ENCODE data around the gene PIEZO2.
"Not testable (repeated sequence)": the region's sequence is repeated elsewhere in the genome, so short reads cannot be mapped to it uniquely, and the experiment has no call there.

Gene PIEZO2

DNA sequence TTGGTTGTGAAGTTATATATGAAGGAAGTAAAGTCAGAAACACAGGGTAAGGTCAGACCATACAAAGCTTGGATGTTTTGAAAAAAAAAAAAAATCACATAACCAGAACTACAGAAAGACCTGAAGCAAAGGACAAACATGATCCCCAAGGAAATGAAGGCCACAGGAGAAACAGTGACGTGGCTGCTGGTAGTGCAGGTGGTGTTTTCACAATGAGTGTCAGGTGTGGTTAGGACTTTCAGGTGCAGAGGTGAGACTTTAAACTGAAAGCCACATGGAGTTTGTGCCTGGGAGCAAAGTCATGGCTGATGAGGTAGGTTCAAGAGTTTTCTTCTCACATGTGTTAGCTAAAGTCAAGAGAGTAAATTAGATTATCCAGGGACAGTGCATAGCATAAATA is 270.7 kb downstream of the PIEZO2 start:
- no peak for DNase-seq

DNA sequence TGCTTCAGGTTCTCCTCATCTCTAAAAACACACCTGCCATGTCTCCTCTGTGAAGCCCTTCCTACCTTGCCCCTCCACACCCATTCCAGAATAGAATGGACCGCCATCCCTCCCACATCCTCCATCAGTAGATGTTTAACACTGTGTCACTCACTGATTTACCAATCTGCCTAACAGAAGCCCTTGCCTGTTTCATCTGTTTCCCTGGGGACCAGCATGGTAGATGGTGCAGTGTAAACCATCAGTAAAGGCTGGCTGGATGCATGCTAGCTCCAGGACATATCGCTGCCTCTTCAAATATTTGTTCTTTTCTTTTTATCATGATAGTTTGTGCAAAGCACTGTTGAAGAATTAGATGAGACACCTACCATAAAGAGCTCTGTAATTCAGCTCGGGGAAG is 271.4 kb downstream of the PIEZO2 start:
- no peak for DNase-seq

DNA sequence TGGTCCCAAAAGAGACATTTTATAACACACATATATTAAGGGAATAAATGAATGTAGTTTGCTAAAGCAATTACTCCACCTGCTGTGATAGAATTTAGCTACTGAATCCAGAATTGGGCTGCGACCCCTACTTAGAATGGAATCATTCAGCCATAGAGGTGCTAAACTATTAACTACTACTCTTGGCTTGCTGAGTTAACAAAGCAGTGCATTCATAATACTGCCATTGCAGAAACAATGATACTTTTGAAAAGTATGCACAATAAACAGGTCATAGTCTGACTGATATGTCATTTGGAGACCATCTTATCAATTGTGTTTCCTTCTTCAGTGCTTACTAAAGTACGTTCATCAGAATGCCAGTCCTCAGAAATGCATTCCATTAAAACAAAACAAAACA is 273.6 kb downstream of the PIEZO2 start:
- no peak for DNase-seq

DNA sequence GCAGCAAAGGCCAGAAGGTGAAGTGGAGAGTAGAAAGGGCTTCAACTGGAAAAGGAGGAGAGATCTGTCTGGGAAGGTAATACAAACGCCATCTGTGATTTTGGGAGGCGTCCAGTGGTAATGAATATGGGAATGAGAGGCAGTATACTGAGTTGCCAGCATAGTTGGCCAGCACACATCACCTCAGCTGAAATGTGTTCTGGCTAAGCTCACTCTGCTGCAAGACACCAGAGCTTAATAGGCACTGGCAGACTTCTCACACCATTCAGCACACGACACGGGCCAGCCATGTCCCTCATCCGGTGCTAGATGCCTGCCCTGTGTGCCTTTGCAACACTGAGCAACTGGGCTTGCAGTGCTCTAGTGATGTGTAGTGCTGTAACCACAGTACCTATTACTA is 277.1 kb downstream of the PIEZO2 start:
- DNase-seq: peak; percentile 79

DNA sequence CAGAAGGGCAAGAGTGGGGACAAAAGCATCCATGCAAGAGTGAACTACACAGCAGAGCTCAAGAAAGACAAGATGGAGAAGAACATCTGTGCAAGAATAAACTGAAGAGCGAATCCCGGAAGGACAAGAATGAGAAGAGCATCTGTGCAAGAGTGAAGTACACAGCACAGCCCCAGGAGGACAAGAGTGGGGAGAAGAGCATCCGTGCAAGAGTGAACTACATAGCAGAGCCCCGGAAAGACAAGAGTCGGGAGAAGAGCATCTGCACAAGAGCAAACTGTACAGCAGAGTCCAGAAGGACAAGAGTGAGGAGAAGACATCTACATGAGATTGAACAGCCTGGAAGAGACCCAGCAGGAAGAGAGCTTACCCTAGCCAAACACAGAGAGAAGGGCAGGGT is 284.6 kb downstream of the PIEZO2 start:
- DNase-seq: no peak

DNA sequence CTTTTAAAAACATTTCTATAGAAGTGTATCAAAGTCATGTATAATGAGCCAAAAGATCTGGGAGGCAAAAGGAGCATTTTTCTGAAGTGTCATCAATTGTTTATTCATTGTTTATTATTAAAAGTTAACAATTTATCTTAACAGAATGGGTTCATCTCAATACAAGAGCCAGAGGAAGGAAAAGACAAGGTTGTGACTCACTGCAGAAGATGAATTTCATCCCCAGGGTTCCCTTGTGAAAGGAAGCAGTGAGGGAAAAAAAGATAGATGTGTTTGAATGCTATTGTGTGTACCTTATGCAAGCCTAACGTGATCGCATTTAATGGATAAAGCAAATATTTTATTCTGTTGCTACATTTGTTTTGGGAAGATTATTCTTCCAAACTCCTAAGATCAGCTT is 286.3 kb downstream of the PIEZO2 start:
- no peak for DNase-seq

DNA sequence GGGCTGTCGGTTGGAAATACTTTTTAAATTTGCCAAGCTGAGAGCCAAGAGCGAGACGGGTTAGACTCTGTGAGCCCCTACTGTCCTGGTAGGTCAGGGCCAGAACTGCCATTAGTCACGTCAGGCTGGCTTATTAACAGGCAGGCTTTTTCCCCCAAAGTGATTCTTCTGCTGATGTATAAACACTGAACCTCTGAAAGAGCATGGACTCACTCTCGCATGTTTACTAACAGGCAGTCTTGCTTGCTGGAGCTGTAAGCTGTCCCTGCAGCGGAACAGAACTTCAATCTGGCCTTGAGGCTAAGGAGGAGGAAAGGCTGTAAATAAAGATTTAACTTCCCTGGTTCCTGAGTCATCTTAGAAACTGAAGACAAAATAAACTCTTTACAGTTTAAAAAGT is 288.4 kb downstream of the PIEZO2 start:
- DNase-seq: no peak

DNA sequence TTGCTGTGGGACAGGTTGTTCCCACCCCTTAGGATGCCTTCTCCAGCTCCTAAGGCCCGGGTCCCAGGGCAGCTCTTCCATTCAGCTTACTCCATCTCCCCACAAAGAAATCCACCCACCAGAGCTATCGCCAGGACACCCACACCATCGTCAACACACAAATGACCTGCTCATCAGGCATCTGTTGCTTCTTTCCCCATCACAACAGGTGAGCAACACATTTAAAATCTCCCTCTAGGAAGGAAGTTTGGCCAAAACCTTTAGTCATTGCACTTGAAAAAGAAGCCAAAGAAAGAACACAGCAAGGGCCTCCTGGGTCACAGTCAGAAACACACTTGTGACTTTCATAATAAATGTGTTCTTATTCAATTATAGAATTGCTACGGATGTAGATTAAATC is 289.0 kb downstream of the PIEZO2 start:
- DNase-seq: no peak

DNA sequence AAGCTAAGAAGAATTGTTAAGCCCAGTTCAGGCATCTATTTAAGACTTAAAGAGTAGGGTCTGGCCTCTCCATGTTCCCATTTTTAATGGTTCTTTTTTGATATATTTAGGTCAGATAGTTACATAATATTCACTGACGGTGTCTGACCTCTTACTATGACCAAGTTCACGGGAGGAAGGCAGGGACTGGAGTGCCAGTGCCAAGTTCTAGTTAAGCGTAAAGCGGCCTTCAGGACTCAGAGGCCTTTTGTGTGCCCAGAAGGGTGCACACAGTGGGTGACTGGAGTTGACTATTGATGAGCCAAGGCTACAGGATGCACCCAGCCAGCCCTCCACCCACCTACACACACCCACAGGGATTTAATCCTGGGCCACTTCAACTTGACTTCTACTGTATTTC is 290.9 kb downstream of the PIEZO2 start:
- no peak for DNase-seq

DNA sequence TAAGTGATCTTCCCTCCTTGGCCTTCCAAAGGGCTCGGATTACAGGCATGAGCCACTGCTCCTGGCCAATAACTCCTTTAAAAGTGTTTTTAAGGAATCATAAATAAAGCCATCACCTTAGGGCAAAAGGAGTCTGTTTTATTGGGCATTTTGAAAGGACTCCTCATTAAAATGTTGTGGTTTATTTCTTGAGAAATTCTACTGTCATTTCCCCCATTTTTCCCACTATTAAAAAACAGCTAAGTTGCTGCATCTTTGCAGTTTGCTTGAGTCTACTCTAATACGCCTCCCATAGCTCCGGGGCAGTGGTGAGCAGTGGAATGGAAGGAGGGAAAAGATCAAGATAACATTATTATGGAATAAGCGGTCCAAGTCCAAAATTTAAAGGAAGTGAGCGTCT is 293.2 kb downstream of the PIEZO2 start:
- DNase-seq: no peak

DNA sequence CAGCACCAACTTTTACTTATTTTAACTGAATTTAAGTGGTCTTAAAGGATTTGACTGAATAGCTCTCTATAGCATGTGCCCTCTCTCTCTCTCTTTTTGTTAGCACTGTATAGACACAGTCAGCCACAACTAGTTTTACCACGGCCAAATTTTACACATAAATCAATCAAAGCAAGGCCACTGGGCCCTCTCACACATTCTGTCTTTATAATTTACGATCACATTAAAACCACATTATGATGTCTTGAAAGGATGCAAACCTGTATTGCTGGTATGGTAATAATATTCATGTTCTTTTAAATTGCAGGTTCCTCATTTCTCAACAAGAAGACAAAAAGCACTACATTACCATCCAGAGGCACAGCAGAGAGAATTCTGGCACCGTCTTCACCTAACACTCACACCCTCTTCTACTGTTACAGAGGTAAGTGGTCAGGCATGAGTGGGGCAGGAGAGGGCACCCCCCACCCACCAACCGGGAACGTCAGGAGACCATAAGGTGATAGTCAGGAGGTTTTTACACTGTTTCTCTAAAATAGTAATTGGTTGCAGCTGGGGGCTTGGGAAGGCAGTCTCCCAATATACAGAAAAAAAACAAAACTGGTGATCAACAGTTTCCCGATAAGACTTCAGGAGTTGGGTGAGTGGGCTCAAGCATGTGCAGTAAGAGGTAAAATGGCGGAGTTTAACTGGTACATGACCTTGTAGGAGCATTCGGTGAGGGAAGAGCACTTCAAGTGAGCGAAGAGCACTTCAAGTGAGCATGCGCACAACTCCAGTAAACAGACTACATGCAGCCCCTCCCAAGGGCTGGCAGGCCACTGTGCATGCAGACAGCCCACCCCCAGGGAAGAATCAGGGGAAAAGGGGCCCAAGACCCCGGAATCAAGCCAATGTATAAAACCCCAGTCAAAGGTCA is 296.7 kb downstream of the PIEZO2 start:
- DNase-seq: no peak

DNA sequence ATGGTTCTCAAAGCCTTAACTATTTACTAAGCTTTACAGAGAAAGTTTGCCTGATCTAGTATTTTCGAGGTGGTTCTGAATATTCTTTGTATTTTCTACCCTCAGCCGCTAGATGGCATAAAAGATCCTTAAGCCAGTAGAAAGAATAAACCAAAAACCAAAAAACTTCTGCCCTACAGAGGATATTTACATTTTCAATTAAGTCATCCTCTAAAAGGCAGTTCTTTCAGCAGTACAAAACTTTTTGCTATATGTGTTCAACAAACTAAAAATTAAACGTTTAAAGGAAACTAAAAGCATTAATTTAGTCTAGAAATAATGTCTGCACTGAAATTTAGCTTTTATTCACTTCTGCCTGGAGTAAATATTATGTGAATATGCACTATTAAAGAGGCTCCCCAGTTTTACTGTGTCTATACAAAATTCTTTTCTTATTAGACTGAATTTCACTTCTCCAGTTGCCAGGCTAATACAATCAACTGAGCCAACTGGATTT is 297.5 kb downstream of the PIEZO2 start:
- DNase-seq: no peak

DNA sequence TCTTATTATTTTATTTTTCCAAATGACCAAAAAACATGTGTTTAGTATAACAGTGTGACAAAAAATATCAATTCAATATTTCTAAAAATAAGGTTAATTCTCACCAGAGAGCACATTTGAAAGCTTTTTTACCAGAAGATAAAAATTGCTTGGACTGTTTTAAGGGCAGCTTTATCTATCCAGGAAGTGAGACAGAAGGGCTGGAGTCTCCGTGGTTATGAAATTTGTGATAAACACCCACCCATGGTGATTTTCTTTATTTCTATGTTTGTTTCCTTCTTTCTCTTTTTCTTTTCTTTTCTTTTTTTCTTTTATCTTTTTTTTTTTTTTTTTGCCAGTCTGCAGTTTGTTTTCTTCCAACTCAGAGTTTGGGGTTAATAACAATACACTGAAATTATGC is 298.5 kb downstream of the PIEZO2 start:
- no peak for DNase-seq

DNA sequence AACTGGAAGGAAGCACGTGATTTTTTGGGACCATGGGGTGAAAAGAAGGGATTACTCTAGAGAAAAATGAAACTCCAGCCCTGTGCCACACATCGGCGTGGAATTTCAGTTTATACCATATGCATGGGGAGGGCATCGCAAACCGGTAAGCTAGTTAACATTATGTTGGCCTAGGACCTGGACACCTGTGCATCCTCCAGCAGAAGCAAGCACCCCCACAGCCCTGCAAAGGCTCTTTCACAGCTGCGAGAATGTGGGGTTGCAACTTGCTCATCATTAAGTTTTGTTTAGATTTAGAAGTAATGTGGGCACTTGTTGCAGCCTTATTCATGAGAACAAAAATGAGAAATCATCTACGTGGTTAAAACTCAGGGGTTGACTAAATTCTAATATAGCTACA is 299.2 kb downstream of the PIEZO2 start:
- no peak for DNase-seq

DNA sequence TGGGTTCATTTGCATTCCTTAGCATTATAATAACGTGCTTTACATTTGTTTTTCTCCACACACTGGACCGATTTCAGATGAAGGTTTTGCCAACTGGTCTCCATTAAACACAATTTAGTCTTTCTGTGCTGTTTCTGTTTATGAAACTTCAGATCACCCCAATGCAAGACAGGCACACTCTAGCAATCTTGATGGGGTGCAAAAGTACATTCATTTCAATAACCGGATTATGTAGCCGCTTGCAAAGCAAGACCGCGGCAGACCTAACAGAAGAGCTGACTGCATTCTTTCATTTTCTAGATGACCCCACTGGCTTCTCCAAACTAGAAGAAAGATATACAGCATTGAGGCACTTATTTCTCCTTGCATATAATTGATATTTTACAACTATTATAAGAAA is 301.5 kb downstream of the PIEZO2 start:
- no peak for DNase-seq

DNA sequence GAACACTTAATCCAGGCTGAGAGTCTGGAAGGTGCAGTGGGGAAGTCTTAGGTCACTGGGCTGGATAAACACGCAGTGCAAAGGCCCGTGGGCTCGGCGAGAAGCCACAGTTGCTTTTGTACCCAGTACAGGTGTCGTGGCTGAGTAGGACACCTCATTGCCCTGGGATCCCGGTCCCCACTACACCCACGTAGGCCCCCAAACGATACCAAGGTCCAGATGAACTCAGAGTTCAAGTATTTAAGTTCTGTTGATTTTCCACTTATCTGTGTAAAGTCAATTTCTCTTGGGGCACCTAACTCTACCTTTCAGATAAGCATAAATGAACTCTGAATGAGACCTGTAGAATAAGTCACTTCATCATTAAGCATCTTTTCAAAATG is 302.0 kb downstream of the PIEZO2 start:
- DNase-seq: no peak

DNA sequence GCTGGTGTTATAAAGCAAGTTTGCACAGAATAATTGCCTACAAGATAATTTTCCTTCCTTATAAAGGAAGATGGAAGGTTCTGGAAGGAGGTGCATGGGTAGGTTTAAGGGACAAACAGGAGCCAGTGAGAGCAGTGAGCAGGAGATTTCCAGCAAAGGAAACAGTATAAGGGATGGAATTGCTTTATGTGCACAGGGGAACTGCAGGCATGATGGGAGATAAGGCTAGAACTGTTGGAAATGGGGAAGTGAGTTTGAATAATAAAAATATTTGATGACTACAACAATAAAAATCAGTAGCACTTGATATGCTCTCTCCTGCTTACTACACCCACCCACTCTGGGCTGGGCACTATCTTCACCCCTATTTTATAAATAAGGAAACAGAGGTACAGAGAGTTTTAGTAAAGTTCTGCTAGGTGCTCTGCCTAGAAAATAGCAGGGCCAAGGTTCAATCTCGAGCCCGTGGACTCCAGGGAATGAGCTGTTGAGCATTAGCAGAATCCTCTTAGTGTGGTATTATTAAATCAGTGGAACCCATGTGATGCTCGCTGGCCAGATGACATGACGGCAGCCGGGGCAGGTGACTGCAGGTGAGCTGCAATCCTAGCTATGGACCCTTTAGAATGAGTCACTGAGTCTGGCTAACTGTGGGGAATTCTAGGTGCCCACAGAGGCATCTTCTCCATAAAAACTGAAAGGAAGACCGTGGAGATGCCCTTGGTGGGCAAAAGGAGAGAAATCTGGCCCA is 302.5 kb downstream of the PIEZO2 start:
- no peak for DNase-seq

DNA sequence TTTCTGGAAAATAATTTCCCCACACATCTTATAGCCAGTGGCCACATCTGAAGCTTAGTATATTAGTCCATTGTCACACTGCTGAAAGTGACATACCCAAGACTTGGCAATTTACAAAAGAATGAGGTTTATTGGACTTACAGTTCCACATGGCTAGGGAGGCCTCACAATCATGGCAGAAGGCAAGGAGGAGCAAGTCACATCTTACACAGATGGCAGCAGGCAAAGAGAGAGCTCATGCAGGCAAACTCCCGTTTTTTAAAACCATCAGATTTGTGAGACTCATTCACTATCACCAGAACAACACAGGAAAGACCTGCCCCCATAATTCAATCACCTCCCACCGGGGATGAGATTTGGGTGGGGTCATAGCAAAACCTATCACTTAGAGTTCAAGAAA is 303.3 kb downstream of the PIEZO2 start:
- not testable (repeated sequence) for DNase-seq

DNA sequence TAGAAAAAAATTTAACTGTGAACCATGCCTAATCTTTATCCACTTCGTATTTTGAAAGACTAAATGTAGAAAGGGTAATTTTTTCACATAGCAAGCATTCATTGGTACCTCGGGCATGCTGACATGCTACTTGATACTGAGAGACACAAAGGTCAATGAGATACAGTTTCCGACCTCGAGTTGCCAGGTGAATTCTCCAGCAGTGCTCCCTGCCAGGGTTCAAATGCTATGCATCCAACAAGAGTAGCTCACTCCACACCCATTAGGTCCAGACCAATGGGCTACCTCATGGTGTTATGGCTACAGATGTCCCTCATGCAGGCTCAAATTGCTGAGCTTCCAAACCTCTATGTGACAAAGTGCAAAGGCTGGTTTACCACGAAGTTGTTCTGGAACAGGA is 305.8 kb downstream of the PIEZO2 start:
- DNase-seq: no peak

DNA sequence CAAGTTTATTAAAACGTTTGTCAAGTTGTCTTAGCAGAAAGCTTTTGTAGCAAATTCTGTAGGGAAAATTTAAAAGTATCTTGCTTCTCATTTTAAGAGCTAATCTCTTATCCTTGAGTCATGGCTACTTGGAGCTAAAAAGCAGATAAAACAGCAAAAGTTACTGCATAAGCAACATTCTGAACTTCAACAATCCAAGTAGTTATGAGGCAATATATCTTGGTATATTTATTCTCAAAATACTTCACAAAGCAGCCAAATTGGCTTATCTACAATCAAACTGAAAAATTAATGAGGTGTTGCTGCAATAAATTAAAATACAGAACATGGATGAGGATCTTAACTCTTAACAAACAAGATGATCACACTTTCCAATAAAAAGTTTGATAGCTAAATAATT is 306.5 kb downstream of the PIEZO2 start:
- DNase-seq: no peak

DNA sequence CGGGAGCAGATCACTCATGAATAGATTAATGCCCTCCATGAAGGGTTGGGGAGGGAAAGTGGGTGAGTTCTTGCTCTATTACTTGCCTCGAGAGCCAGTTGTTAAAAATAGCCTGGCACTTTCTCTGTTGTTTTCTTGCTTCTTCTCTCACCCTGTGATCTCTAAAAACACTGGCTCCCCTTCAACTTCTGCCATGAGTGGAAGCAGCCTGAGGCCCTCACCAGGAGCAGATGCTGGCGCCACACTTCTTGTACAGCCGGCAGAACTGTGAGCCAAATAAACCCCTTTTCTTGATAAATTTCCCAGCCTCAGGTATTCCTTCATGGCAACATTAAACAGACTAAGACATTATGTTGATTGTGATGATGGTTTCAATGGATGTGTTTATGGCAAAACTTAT is 307.0 kb downstream of the PIEZO2 start:
- no peak for DNase-seq

DNA sequence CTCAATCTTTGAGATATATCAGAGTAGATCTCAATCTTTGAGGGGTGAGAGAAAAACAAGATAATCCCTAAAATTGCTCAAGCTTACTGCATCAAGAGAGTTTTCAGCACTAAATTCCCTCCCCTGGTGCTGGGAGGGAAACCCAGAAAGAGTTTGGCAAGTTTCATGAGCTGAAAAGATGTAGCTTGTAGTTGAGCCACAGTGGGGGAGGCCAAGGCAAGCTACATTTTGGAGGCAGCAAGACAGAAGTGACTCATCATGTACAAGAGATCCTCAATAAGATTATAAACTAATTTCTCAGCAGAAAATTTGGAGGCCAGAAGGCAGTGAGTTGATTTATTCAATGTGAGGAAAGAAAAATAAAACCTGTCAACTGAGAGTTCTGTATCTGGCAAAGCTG is 308.2 kb downstream of the PIEZO2 start:
- no peak for DNase-seq

DNA sequence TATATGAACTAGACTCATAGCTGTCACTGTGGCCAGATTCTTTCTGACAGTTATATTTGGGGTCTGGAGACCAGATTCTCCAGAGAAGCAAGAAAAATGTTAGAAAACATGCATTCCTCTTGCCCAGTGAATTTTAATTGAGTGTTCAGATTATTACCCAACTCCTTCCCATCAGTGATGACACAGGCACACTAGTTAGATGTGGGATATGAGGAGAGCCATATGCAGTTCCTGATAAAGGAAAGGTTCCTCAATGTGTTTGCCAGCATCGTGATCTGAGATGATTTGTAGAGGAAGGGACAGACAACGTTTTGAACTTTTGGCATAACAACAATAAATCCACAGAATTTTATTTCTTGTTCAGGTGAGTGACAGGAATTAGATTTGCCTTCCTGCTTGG is 308.6 kb downstream of the PIEZO2 start:
- DNase-seq: no peak

DNA sequence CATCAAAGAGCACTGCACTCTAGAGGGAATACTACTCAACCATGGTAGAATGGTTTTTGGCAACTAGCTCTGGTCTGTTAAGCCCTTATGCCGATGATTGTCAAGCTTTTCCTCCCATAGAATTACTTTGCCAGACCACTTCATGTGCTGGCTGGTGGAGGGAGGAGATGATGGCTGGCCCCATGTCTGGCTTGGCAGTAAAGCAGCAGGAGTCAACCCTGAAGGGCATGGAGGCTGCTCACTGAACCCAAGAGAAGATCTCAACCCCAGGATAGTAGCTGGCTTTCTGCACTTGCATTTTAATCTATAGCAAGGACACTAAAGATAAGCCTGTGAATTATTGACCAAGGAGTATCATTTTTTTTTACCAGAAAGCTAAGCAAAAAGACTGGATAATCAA is 309.9 kb downstream of the PIEZO2 start:
- DNase-seq: no peak

All from right hindlimb (tissue), 1 donor.